Measurements from ENCODE around the gene AMN.

Gene AMN

GRCh38 chr14:102931580-102932285 is 9.3 kb downstream of the AMN start:
- in situ Hi-C loops (cut with MboI; ENCODE audit: low sequenced_read_pairs): no loop called here
- DNase-seq (ENCODE audit: low spot score in 2 of 2): no peak

GRCh38 chr14:102932484-102933248 is 10.2 kb downstream of the AMN start:
- Histone ChIP-seq H3K36me3 (replicated peaks) (peaks cover 18% of the 10 kb centered on the region), H3K4me1 (peaks cover 11% of the 10 kb centered on the region), H3K4me3 (no peak overlapping the region), H3K9me3 (no peaks in the 10 kb centered on the region), H3K27me3 (ENCODE audit: low read depth) (no peaks in the 10 kb centered on the region)
- in situ Hi-C loops (cut with MboI; ENCODE audit: low sequenced_read_pairs): no loop called here
- DNase-seq (ENCODE audit: low spot score in 2 of 2): no peak

More at GRCh38 chr14:102931580-102932285, 9.3 kb downstream of the AMN start:
- no peaks in the 10 kb centered on the region for H3K27me3 ChIP-seq (ENCODE audit: low read depth)
- peaks cover 13% of the 10 kb centered on the region for H3K36me3 ChIP-seq (replicated peaks)
- H3K4me3 ChIP-seq: no peak overlapping the region
- H3K9me3 ChIP-seq: no peaks in the 10 kb centered on the region
- H3K4me1 ChIP-seq: peaks cover 11% of the 10 kb centered on the region

DNA sequence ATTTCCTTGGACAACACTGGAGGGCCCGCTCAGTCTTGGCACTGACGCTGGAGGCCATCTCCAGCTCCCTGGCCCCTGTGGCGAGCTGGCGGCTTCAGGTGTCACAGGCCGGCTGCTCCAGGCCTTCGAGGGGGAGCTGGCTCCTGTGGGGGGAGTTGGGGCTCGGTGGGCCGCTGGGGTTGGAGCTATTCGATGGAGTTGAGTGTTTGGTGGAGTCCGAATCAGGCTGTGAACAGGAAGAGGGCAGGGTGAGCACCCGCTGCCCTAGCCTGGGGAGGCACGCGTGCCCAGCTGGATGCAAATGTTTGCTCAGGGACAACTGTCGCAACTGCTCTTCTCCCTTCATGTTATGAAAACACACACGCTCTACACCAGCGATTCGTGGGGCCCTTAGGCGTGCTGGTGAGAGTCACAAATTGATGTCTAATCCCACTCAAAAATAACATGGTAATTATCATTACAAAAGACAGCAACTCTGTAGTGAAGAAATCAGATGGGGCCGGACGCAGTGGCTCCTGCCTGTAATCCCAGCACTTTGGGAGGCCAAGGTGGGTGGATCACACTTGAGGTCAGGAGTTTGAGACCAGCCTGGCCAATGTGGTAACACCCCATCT is 11.3 kb downstream of the AMN start:
- Histone ChIP-seq H3K9me3 (no peaks in the 10 kb centered on the region), H3K27me3 (ENCODE audit: low read depth) (no peaks in the 10 kb centered on the region), H3K36me3 (replicated peaks) (peaks cover 27% of the 10 kb centered on the region), H3K4me3 (no peak overlapping the region), H3K4me1 (peaks cover 11% of the 10 kb centered on the region)
- DNase-seq (ENCODE audit: low spot score in 2 of 2): peak; percentile 64 to 67
- in situ Hi-C loops (cut with MboI; ENCODE audit: low sequenced_read_pairs): no loop called here

DNA sequence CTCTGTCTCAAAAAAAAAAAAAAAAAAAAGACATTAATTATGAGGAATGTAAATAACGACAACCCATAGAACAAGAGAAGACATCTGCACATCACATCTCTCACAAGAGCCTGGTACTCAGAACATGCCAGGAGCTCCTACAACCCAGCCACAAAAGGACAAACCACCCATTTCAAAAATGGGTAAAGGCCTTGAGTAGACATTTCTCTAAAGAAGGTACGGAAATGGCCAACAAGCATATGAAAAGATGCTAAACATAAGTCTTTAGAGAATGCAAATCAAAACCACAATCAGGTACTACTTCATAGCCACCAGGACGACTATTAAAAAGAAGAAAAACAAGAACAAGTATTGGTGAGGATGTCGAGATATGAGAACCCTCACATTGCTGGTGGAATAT is 13.3 kb downstream of the AMN start:
- Histone ChIP-seq H3K4me3 (no peak overlapping the region), H3K36me3 (replicated peaks) (peaks cover 34% of the 10 kb centered on the region), H3K4me1 (peaks cover 11% of the 10 kb centered on the region), H3K9me3 (no peaks in the 10 kb centered on the region), H3K27me3 (ENCODE audit: low read depth) (no peaks in the 10 kb centered on the region)
- no peak for DNase-seq (ENCODE audit: low spot score in 2 of 2)
- in situ Hi-C loops (cut with MboI; ENCODE audit: low sequenced_read_pairs): no loop called here

GRCh38 chr14:102937331-102938175 is 15.1 kb downstream of the AMN start:
- in situ Hi-C loops (cut with MboI; ENCODE audit: low sequenced_read_pairs): no loop called here

DNA sequence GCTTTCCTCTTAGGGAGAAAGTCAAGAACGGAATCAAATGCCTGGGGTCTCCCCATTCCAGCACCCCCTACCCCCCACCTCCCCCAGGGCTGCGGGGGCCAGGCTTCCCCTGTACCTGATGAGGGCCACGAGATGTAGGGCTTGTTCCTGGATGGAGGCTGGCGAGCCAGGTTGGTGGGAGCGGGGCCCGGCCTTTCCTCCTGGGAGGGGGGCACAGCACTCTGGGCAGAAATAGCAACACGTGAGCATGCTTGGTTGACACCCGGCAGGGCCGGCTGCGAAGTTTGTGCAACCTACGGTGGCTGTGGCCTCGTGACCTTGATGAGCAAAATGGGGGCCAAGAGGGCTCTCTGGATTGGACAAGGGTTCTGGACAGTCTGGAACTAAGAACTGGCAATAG is 15.7 kb downstream of the AMN start:
- H3K9me3 ChIP-seq: no peaks in the 10 kb centered on the region
- in situ Hi-C loops (cut with MboI; ENCODE audit: low sequenced_read_pairs): no loop called here
- H3K4me1 ChIP-seq: peaks cover 11% of the 10 kb centered on the region
- peaks cover 37% of the 10 kb centered on the region for H3K36me3 ChIP-seq (replicated peaks)
- no peak overlapping the region for H3K4me3 ChIP-seq
- DNase-seq (ENCODE audit: low spot score in 2 of 2): no peak
- no peaks in the 10 kb centered on the region for H3K27me3 ChIP-seq (ENCODE audit: low read depth)

More at GRCh38 chr14:102937331-102938175, 15.1 kb downstream of the AMN start:
- peaks cover 11% of the 10 kb centered on the region for H3K4me1 ChIP-seq
- no peak overlapping the region for H3K4me3 ChIP-seq
- peaks cover 36% of the 10 kb centered on the region for H3K36me3 ChIP-seq (replicated peaks)
- no peaks in the 10 kb centered on the region for H3K27me3 ChIP-seq (ENCODE audit: low read depth)
- H3K9me3 ChIP-seq: no peaks in the 10 kb centered on the region
- DNase-seq (ENCODE audit: low spot score in 2 of 2): no peak

- H3K36me3 ChIP-seq (replicated peaks): peaks cover 38% of the 10 kb centered on the region
- in situ Hi-C loops (cut with MboI; ENCODE audit: low sequenced_read_pairs): no loop called here
- H3K9me3 ChIP-seq: no peaks in the 10 kb centered on the region
- H3K4me1 ChIP-seq: peaks cover 2% of the 10 kb centered on the region
- H3K4me3 ChIP-seq: no peak overlapping the region
- DNase-seq (ENCODE audit: low spot score in 2 of 2): no peak
- H3K27me3 ChIP-seq (ENCODE audit: low read depth): no peaks in the 10 kb centered on the region
Observed at GRCh38 chr14:102939329-102939728, 16.9 kb downstream of the AMN start.

GRCh38 chr14:102939820-102940561 is 17.5 kb downstream of the AMN start:
- no peaks in the 10 kb centered on the region for H3K27me3 ChIP-seq (ENCODE audit: low read depth)
- no peak for DNase-seq (ENCODE audit: low spot score in 2 of 2)
- H3K4me3 ChIP-seq: no peak overlapping the region
- peaks cover 40% of the 10 kb centered on the region for H3K36me3 ChIP-seq (replicated peaks)
- no peaks in the 10 kb centered on the region for H3K4me1 ChIP-seq
- in situ Hi-C loops (cut with MboI; ENCODE audit: low sequenced_read_pairs): no loop called here
- no peaks in the 10 kb centered on the region for H3K9me3 ChIP-seq

DNA sequence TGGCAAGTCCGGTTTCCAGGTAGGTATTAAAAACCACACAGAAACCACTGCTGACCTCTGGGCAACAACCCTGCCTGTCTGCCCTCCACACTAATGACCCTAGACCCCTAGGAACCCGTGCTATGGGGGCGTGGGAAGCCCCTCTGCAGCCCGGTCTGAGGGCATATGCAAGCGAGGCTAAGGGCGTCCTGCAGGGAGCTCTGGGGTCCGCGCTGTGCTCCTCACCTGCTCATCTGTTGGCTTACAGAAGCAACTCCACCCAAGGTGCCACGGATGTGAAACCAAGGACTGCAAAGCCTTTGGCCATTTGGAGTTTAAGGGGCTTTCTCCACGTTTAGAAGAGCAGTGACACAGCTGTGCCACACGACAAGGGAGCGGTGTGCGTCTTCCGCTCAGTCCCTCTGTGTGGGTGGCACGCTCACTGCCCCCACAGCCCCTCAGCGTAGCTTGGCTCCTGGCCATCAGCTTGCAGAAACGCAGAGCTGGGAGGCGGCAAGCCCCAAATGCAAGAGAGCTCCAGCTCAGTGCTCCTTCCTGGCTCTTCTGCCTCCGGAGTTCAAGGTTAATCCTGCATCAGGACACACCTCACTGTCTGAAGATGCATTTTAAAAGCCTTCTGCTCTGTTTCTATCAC is 18.4 kb downstream of the AMN start:
- peaks cover 49% of the 10 kb centered on the region for H3K36me3 ChIP-seq (replicated peaks)
- in situ Hi-C loops (cut with MboI; ENCODE audit: low sequenced_read_pairs): no loop called here
- H3K4me3 ChIP-seq: no peak overlapping the region
- DNase-seq (ENCODE audit: low spot score in 2 of 2): no peak
- H3K27me3 ChIP-seq (ENCODE audit: low read depth): no peaks in the 10 kb centered on the region
- H3K9me3 ChIP-seq: no peaks in the 10 kb centered on the region
- H3K4me1 ChIP-seq: no peaks in the 10 kb centered on the region

DNA sequence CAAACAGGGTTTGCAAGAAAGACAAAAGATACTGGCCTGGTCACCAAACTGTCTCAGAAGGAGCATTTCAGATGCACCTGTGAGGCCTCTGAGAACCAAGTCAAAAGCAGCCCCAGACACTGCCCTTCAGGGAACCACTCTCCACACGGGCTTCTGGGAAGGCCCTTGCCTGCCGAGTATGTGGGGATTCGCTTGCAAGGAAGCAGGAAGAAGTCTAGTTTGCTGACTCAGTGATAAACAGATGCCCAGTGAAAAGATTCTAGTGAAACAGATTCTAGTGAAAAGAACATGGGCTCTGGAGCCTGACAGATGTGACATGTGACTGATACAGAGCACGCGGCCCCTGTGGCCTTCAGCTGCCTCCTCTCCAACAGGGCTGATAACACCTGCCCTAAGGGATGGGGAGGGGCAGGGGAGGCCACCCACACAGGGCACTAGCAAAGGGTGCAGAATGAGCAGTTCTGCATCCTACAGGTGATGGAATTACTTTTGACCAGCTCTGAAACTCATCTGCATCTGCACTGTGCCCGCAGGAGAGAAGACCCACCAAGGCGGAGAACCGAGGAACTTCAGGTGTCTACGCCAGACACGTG is 19.1 kb downstream of the AMN start:
- no peaks in the 10 kb centered on the region for H3K4me1 ChIP-seq
- H3K27me3 ChIP-seq (ENCODE audit: low read depth): no peaks in the 10 kb centered on the region
- no peaks in the 10 kb centered on the region for H3K9me3 ChIP-seq
- H3K4me3 ChIP-seq: no peak overlapping the region
- in situ Hi-C loops (cut with MboI; ENCODE audit: low sequenced_read_pairs): no loop called here
- H3K36me3 ChIP-seq (replicated peaks): peaks cover 54% of the 10 kb centered on the region
- DNase-seq (ENCODE audit: low spot score in 2 of 2): no peak

- no peaks in the 10 kb centered on the region for H3K27me3 ChIP-seq (ENCODE audit: low read depth)
- no peak overlapping the region for H3K4me3 ChIP-seq
- peaks cover 59% of the 10 kb centered on the region for H3K36me3 ChIP-seq (replicated peaks)
- no peak for DNase-seq (ENCODE audit: low spot score in 2 of 2)
- in situ Hi-C loops (cut with MboI; ENCODE audit: low sequenced_read_pairs): no loop called here
- H3K4me1 ChIP-seq: no peaks in the 10 kb centered on the region
- no peaks in the 10 kb centered on the region for H3K9me3 ChIP-seq
Observed at GRCh38 chr14:102942069-102942468, 19.6 kb downstream of the AMN start.

DNA sequence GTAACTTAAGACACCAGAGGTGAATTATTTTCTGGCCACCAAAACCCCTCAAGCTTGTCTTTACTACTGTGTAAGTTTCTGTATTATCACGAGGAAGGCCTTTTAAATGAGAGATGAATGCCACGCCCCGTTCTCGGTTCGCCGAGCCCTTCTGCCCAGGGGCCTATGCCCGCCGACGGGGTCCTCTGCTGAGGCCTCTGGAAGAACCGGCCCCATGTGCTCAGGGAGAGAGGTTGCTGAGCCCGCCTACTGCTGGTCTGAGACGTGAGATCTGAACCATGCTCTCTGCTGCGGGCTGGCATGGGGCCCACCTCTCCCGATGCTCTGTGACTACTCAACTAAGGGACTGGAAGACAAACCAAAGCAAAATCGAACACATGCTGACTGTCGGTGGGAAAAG is 21.0 kb downstream of the AMN start:
- no peak overlapping the region for H3K4me3 ChIP-seq
- H3K36me3 ChIP-seq (replicated peaks): peaks cover 55% of the 10 kb centered on the region
- H3K27me3 ChIP-seq (ENCODE audit: low read depth): no peaks in the 10 kb centered on the region
- H3K4me1 ChIP-seq: no peaks in the 10 kb centered on the region
- DNase-seq (ENCODE audit: low spot score in 2 of 2): no peak
- no peaks in the 10 kb centered on the region for H3K9me3 ChIP-seq
- in situ Hi-C loops (cut with MboI; ENCODE audit: low sequenced_read_pairs): no loop called here

Measured in HAP-1 (cell line).